Lower leg skin (tissue), 4 donors: ENCODE data around the gene SRCIN1. TPM values are rescaled to one million over a fixed set of nuclear protein-coding genes. Genes with fewer than 3 reads are reported as not detected.

ENCODE experiments used
- DNase-seq, 2 donors: peaks; one replicate each; pipeline ENCODE4 v3.0.0-alpha.2; 2019; ENCODE audit warnings: low spot score in 2 of 2
- H3K4me3 ChIP-seq: fragments of 200-600 bp; sonication (generic); 2 replicates; pipeline ENCODE4 v1.5.1; 2017; ENCODE audit warnings: mild to moderate bottlenecking, low read depth; ENCODE audit not compliant: poor library complexity, severe bottlenecking
- CTCF ChIP-seq, 3 donors: fragments of 450-650 bp; IDR thresholded peaks; one replicate each; pipeline ENCODE4 v1.5.1; 2016; ENCODE audit warnings: antibody characterized with exemption in 3 of 3, mild to moderate bottlenecking in 3 of 3, moderate library complexity in 2 of 3
- POLR2A ChIP-seq, 2 donors: fragments of 450-650 bp; IDR thresholded peaks; one replicate each; pipeline ENCODE4 v1.6.1; 2016 to 2017; ENCODE audit warnings: antibody characterized with exemption in 2 of 2, mild to moderate bottlenecking in 1 of 2, moderate library complexity in 1 of 2
- WGBS, 2 donors: methylation state at CpG; one replicate each; pipeline ENCODE4 v1.1.5; 2018; 5-methylcytosine and 5-hydroxymethylcytosine counted together
- intact Hi-C: fragments of 100-400 bp; cut with DNase I; formaldehyde crosslinking; loops from one replicate; pipeline ENCODE4 v1.15.0; 2023; ENCODE audit warnings: low total_unique reads
- total RNA-seq, 4 donors: library from RNA; depleted of rRNA; stranded (reverse); fragments of >200 nt; gene quantifications; one replicate each; pipeline ENCODE4 v1.1.0, GENCODE V29; 2016

Gene SRCIN1
- total RNA-seq, 4 donors from 2014 or later: 12.0 to 20.2 (median 15.6) TPM

- TF ChIP-seq CTCF (IDR thresholded peaks at IDR 0.05) (no peak), POLR2A (IDR thresholded peaks at IDR 0.05) (no peak)
- H3K4me3 ChIP-seq: no peak overlapping the region
- 0% methylated on average over 4 to 21 of the region's 44 CpGs for WGBS, 2 donors
Observed at GRCh38 chr17:38605411-38605840, 326 bp downstream of the SRCIN1 start.

GRCh38 chr17:38604479-38605403 is 1.0 kb downstream of the SRCIN1 start:
- no peak overlapping the region for H3K4me3 ChIP-seq
- DNase-seq: no peak
- TF ChIP-seq POLR2A (IDR thresholded peaks at IDR 0.05) (no peak), CTCF (IDR thresholded peaks at IDR 0.05) (no peak)
- intact Hi-C loops: no loop called here
- 15 to 19% methylated on average over 17 to 34 of the region's 38 CpGs for WGBS, 2 donors

More at GRCh38 chr17:38605411-38605840, 326 bp downstream of the SRCIN1 start:
- no peak for DNase-seq
- intact Hi-C loops: no loop called here

GRCh38 chr17:38603786-38604478 is 1.8 kb downstream of the SRCIN1 start:
- WGBS, 2 donors: 56 to 65% methylated on average over 5 to 6 of the region's 6 CpGs
- intact Hi-C loops: no loop called here
- no peak for DNase-seq
- TF ChIP-seq POLR2A (IDR thresholded peaks at IDR 0.05) (no peak), CTCF (IDR thresholded peaks at IDR 0.05) (no peak)
- no peak overlapping the region for H3K4me3 ChIP-seq

- no peak for DNase-seq
- TF ChIP-seq CTCF (IDR thresholded peaks at IDR 0.05) (no peak), POLR2A (IDR thresholded peaks at IDR 0.05) (no peak)
- H3K4me3 ChIP-seq: no peak overlapping the region
- 32 to 34% methylated on average over 13 of the region's 13 CpGs for WGBS, 2 donors
- intact Hi-C loops: no loop called here
Observed at GRCh38 chr17:38602956-38603785, 2.6 kb downstream of the SRCIN1 start.

GRCh38 chr17:38602453-38602852 is 3.3 kb downstream of the SRCIN1 start:
- WGBS, 2 donors: 11 to 24% methylated on average over 2 of the region's 2 CpGs
- DNase-seq: no peak
- TF ChIP-seq POLR2A (IDR thresholded peaks at IDR 0.05): no peak
- no peak for TF ChIP-seq CTCF (IDR thresholded peaks at IDR 0.05)
- H3K4me3 ChIP-seq: no peak overlapping the region
- intact Hi-C loops: no loop called here
